ENCODE results near the gene UBASH3A.

- no peak for TF ChIP-seq EP300 (IDR thresholded peaks at IDR 0.05; ENCODE audit: borderline replicate concordance)
- no peak for TF ChIP-seq CEBPB (IDR thresholded peaks at IDR 0.05)
- TF ChIP-seq, protein P1, sequence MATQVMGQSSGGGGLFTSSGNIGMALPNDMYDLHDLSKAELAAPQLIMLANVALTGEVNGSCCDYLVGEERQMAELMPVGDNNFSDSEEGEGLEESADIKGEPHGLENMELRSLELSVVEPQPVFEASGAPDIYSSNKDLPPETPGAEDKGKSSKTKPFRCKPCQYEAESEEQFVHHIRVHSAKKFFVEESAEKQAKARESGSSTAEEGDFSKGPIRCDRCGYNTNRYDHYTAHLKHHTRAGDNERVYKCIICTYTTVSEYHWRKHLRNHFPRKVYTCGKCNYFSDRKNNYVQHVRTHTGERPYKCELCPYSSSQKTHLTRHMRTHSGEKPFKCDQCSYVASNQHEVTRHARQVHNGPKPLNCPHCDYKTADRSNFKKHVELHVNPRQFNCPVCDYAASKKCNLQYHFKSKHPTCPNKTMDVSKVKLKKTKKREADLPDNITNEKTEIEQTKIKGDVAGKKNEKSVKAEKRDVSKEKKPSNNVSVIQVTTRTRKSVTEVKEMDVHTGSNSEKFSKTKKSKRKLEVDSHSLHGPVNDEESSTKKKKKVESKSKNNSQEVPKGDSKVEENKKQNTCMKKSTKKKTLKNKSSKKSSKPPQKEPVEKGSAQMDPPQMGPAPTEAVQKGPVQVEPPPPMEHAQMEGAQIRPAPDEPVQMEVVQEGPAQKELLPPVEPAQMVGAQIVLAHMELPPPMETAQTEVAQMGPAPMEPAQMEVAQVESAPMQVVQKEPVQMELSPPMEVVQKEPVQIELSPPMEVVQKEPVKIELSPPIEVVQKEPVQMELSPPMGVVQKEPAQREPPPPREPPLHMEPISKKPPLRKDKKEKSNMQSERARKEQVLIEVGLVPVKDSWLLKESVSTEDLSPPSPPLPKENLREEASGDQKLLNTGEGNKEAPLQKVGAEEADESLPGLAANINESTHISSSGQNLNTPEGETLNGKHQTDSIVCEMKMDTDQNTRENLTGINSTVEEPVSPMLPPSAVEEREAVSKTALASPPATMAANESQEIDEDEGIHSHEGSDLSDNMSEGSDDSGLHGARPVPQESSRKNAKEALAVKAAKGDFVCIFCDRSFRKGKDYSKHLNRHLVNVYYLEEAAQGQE (IDR thresholded peaks at IDR 0.05; ENCODE audit: low read depth), result no peak
- TF ChIP-seq TAF1 (IDR thresholded peaks at IDR 0.05; ENCODE audit: low read depth), result no peak
- TF ChIP-seq, protein P2, sequence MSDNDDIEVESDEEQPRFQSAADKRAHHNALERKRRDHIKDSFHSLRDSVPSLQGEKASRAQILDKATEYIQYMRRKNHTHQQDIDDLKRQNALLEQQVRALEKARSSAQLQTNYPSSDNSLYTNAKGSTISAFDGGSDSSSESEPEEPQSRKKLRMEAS (IDR thresholded peaks at IDR 0.05), result no peak
- no peak for TF ChIP-seq TEAD4 (IDR thresholded peaks at IDR 0.05)
- TF ChIP-seq YY1 (IDR thresholded peaks at IDR 0.05; ENCODE audit: low read depth), result no peak
- TF ChIP-seq RAD21 (IDR thresholded peaks at IDR 0.05; ENCODE audit: low read depth), result no peak
- no peak for TF ChIP-seq FOXM1 (IDR thresholded peaks at IDR 0.05; ENCODE audit: borderline replicate concordance, low read depth)
- no peak for TF ChIP-seq CREB1 (IDR thresholded peaks at IDR 0.05; ENCODE audit: low read depth)
- no peak for TF ChIP-seq EGR1 (IDR thresholded peaks at IDR 0.05)
- no peak for TF ChIP-seq NFIC (IDR thresholded peaks at IDR 0.05)
- TF ChIP-seq TCF12 (IDR thresholded peaks at IDR 0.05; ENCODE audit: low read depth), result no peak
- no peak for TF ChIP-seq ZBTB7A (IDR thresholded peaks at IDR 0.05; ENCODE audit: low read depth)
Measured at GRCh38 chr21:42391297-42391696, 12.4 kb upstream of the UBASH3A start.
